Stimulated activated CD4-positive, alpha-beta T cell treated with anti-CD3 and anti-CD28 coated beads, Interleukin-1b, Interleukin-23, amount 100 ng/mL, for 4 hours (primary cell): Measurements from ENCODE around the gene RNF34.

Experiments used
- DNase-seq, 2 donors: peaks; one replicate each; pipeline ENCODE4 v3.0.0-alpha.2; 2020; ENCODE audit warnings: low read depth in 2 of 2

RNF34 gene

DNA sequence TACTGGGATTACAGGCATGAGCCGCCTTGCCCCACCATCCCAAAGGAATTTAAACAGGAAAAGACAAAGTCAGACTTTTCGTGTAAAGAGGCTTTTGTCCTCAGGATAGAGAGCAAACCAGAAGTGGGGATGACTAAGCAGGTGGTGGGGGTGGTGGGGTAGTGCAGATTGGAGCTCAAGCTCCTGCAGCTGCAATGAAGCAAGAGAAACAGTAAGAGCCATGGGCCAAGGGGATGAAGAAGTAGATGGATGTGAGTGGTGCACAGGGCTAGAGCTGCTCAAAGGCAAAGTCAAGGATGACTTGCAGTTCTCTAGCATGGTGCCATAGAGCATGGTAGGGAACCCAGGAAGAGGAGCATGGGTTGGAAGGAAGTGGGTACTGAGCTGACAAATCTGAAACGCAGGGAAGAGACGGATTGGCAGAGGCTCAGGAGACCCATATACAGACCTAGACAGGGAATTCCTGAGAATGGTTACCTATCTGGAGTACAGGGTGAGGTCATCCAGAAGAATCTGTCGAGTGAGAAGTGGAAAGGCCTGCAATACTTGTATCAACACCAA lies 11.4 kb upstream of the RNF34 start:
- DNase-seq: no peak

DNA sequence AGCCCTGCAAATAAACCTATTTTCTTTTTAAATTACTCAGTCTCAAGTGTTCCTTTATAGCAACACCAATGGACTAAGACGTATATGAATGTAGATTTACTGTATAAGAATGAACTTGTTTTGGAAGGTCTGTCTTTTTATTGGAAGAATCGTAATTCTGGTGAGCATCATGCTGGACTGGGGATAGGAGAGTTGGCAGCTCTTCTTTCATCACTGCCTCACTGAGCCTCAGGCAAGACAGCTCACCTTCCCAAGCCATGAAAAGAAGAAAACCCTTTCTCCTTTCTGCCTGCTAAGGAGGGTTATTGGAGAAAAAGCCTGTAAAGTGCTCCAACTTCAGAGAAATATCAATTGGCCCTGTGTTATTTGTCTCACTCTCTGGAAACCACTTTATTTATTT lies 9.1 kb upstream of the RNF34 start:
- no peak for DNase-seq

DNA sequence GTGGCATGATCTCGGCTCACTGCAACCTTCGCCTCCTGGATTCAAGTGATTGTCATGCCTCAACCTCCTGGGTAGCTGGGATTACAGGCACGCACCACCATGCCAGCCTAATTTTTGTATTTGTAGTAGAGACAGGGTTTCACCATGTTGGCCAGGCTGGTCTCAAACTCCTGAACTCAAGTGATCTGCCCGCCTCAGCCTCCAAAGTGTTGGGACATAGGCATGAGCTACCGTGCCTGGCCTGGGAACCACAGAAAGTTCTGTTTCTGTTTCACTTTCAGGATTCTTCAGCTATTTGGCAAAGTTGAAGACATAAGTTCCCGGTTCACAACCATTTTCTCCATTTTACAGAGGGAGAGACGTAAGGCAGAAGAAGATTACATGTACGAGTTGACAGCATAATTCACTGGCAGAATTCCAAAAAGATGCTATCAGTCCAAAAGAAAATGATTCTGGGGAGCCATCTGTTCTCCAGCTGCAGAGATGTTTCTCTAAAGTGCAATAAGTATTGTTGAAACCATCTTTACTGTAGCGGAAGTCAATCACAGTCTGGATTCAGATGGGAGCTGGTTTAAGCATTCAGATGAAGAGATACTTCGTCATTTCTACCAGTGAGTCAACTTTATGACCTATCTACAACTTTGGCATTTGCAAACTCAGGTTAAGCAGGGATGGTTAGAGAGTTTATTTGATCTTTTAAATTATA lies 8.1 kb upstream of the RNF34 start:
- DNase-seq: no peak

DNA sequence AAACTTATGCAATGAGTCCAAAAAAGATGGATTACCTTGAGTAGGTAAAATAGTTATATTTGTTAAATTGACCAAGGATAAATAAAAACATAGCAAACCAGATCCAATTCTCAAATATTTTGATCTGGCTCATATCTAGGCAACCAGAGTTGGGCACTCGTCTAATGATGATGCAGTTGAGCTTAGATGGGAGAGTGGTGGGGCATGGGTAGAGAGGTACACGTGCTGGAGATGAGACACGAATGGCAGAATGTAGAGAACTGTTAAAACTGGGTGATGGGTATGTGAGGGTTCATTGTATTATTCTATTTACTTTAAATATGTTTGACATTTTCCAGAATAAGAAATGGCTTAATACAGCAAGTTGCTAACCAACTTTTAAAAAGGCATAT lies 7.6 kb upstream of the RNF34 start:
- DNase-seq: no peak

DNA sequence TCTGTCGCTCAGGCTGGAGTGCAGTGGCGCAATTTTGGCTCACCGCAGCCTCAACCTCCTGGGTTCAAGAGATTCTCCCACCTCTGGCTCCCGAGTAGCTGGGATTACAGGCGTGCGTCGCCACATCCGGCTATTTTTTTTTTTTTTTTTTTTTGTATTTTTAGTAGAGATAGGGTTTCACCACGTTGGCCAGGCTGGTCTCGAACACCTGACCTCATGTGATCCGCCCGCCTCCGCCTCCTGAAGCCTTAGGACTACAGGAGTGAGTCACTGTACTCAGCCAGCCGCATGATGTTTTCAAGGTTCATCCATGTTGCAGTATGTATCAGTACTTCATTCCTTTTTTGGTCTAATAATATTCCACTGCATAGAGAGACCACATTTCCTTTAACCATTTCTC lies 2.4 kb upstream of the RNF34 start:
- DNase-seq: no peak

DNA sequence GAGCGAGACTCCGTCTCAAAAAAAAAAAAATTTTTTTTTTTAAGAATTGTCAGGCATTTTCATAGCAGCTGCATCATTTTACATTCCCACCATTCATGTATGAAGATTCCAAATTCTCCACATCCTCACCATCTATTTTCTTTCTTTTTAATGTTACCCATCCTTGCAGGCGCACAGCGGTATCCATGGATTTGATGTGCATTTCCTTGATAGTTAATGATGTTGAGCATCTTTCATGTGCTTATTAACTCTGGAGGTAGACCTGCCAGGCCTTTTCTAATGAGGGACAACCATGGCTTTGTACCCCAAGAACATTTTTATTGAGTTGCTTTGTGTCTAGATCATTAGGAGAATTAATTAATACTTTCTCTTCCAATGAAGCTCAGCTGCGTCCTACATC lies 1.6 kb upstream of the RNF34 start:
- DNase-seq: no peak

DNA sequence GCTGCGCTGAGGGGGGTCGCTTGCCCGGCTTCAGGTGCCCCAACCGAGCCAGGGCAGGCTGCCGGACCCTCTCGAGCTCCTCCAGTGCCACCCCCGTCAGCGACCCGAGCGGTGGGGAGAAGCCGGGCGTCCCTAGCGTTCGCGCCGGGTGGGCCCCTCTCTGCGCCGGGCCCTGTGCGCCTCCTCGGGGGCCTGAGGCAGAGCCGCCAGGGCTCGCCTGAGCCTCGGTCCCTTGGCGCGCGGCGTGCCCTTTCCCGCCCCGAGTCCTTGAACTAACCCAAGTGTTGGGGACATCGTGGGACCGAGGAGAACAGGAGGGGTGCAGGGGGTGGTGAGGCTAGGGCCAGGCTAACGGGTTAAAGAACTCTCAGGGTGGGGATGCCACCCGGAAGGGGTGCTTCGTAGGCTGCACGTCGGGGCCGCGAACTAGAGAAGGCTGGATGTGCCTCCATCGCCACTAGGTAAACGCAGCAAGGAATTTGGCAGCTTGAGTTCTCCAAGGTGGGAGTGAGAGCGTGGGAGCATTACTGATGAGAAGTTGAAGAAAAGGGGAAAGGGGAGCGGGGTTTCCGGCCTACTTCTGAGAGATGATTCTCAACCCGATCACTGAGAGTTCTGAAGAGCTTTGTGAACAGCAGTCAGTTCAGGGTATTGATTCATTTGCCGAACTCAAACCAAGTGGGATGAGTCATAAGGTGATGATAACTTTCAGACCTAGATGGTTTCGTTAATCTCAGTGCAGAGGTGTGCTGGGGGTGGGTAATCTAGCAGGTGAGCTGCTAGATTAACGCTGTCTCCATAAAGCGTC lies 618 bp downstream of the RNF34 start:
- DNase-seq: peak; percentile 47 to 56

DNA sequence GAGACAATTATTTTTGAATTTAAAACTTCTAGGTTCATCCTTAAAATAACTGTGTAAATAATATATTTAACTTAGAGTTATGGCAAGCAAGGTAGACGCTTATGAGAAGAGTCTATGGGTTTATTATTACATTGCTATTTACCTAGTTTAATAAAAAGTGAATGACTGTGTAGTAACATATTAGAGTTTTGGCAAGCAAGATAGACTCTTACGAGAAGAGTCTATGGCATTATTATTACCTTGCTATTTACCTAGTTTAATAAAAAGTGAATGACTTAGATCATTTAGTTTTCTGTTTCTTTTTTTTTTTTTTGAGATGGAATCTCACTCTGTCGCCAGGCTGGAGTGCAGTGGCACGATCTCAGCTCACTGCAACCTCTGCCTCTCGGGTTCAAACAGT lies 3.8 kb downstream of the RNF34 start:
- no peak for DNase-seq

DNA sequence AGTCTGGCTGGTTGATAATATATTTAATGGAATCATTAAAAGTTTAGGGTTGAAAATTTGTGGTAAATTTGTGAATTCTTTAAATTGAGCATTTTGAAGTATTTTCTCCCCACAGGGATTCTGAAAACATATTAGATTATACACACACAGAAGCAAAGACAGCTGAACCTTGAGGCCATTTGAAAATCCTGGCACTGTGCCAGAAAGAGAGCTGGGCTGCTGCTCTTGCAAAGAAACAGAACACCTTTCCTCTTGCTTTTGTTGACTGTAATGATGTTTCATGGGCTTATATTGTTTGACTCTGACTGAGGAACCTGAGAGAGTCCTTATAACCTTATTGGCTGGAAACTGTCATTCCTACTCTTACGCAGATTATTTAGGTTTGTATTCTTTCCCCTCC lies 4.8 kb downstream of the RNF34 start:
- no peak for DNase-seq

DNA sequence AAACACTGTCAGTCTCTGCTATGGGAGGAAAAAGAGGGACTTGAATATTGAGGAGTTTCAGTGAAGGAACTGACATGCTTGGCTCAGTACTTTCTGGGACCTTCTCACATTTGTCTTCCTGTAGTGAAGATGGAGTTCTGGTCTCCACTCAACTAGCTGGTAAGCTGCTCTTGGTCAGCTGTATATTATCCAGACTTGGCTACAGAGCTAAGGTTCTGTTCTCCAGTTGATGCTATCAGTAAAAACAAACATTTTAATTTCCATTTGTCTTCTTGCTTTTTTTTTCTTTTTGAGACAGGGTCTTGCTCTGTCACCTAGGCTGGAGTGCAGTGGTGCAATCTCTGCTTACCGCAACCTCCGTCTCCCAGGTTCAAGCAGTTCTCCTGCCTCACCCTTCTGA lies 5.3 kb downstream of the RNF34 start:
- no peak for DNase-seq

DNA sequence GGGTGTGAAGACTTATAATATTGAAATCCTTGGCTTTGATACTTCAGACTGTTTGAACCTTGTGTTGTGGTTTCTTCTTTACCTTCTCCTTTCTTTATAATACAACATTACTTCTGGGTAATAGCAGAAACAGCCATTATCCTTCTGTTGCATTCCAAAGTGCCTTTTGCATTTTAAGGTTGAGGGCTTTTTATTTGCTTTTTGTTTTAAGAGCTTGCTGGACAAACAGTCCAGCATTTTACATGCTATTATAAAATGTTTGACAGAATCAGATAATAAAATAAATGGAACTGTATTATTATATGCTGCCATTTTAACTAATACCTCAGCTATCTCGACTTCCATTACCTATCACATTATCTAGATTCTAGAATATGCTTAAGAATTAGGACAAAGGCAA lies 14.0 kb downstream of the RNF34 start:
- DNase-seq: no peak

DNA sequence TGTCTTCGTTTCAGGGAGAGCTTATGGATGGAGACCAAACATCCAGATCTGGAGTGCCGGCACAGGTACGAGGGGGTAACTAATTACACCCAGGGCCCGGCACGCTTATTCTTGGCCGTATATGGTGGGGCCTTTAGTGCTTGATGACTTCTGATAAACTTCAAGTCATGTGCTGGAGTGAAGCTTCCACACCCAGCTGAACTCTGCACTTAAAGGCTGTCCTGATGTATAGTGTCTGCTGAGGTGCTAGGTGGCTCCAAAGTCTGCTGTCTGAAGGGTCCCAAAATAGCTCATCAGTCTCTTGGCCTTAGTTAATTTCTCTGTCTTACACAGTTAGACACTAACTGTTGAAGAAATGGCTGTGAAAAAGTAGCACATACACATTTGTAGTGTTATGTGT lies 17.9 kb downstream of the RNF34 start:
- DNase-seq: no peak

DNA sequence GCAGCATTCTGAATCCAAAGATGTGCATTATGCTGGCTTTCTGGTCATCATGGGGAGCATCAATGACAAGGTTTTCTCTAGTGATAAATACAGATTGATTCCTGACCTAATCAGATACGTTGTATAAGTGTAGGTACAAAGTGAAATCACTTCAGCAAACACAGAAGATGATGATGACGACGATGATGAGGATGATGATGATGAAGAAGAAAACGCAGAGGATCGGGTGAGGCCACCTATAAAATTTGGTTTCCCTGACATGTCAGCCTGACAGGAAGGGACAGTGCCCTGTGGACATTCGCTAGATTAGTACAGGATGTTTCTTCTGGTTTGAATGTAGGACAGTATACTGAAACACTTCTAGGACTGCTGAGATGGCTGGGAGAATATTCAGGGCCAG lies 20.2 kb downstream of the RNF34 start:
- DNase-seq: no peak

DNA sequence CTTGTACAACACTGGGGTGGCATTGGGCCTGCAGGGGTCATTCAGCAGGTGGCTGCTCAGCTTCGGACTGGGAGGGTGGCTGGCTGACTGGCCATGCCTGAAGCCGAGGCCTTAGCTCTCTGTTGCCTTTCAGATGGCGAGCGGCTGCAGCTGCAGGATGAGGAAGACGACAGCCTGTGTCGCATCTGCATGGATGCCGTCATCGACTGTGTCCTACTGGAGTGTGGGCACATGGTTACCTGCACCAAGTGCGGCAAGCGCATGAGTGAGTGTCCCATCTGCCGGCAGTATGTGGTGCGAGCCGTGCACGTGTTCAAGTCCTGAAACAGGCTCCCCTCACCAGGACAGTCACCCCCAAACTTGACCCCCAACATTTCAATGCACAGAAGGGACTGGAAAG lies 23.3 kb downstream of the RNF34 start:
- DNase-seq: no peak

DNA sequence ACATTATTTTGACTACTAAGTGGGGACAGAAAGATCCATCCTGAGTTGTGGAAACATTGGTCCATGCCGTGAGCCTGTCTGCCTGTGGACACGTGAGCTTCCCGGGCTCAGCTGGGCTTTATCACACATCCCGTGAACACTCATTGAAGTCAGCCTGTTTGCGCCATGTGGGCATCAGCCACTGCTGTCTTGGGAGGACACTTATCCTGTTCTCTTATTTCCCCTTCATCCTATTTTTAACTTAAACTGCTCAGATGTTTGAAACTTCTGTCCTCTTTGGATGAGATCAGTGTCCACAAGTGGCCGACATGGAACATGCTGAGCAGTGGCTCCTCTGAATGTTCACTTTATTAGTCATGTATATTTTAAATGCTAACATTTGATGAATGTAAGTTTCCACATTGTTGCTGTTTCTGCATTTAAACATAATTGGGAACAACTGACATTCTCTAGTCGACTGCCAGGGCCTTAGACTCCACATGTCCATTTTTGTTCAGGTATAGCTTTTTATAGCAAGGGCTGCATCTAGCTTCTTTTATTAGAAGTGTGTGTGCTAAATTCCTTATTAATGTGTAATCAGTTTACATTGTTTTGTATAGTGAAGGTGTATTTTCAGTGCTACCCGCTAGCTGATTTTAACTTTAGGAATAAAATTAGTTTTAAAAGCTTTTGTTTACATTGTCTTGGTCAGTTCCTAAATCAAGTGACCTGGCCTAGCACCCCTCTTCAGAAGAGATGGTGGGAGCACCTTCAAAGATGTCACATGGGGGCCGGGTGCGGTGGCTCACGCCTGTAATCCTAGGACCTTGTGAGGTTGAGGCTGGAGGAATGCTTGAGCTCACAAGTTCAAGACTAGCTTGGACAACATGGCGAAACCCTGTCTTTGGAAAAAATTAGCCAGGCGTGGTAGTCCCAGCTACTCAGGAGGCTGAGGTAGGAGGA lies 24.0 kb downstream of the RNF34 start:
- no peak for DNase-seq

DNA sequence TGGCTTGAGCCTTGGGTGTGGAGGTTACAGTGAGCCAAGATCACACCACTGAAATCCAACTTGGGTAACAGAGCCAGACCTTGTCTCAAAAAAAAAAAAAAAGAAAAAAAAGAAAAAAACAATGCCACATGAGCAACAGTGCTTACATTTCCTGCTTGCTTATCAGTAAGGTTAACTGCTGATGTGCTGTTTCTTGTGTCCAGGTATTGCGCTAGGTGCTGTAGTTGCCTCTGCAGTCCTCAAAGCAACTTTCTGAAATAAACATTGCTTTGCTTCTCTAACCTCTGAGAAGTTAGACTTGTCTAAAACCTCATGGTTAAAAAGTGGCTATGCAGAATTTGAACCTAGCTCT lies 24.7 kb downstream of the RNF34 start:
- DNase-seq: no peak

DNA sequence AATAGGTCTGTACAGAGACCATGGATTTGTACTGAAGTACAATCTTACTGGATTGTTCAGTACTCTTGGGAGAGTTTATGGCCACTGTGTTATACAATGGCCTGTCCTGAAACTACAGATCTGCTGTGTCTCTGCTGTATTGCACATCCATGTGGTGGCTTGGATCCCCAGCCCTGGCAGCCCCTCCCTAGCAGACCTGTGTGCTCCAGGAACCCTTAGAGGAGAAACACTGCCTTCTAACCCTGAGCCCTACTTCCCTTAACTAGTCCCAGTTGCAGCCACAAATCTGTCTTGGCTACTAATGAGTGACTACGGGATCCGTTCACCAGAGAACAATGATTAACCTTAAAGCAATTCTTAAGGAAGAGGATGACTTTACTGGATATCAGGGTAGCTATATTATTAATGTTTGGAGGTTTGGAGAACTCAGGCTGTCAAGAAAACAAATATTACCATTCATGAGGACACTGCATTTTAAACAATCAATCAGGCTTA lies 27.7 kb downstream of the RNF34 start:
- no peak for DNase-seq

DNA sequence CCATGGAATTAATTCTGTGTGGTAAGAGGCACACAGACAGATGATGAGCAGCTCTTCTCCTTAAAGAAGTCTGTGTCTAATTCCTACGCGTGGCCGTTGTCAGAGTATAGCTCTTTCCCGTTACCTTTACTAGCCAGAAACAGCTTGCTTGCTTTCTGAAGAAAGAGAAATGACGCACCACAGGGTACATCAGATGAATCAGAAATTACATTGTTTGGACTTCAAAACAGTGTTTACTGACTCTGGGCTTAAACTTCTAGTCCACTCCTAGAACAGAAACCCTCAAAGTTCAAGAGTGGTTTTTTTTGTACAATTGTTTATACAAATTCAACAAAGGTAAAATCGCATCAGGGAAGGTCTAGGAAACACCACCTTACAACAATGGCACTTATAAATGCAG lies 29.0 kb downstream of the RNF34 start:
- DNase-seq: no peak

DNA sequence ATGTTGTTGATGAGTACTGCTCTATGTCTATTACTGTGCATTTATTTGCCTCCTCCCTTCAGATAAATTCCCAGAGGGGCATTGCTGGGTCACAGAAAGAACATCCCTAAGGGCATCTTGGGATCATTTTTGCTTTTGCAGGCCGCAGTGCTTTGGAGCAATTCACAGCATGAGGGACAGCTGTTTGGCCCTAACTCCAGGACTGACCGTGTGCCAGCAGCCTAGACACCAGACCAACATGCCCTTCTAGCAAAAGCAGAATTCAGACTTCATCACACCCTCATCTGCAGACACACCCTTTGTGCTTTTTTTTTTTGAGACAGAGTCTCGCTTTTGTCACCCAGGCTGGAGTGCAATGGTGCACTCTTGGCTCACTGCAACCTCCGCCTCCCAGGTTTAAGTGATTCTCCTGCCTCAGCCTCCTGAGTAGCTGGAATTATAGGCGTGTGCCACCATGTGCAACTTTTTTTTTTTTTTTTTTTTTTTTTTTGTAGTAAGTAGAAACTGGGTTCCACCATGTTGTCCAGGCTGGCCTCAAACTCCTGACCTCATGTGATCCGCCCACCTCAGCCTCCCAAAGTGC lies 31.0 kb downstream of the RNF34 start:
- DNase-seq: no peak

DNA sequence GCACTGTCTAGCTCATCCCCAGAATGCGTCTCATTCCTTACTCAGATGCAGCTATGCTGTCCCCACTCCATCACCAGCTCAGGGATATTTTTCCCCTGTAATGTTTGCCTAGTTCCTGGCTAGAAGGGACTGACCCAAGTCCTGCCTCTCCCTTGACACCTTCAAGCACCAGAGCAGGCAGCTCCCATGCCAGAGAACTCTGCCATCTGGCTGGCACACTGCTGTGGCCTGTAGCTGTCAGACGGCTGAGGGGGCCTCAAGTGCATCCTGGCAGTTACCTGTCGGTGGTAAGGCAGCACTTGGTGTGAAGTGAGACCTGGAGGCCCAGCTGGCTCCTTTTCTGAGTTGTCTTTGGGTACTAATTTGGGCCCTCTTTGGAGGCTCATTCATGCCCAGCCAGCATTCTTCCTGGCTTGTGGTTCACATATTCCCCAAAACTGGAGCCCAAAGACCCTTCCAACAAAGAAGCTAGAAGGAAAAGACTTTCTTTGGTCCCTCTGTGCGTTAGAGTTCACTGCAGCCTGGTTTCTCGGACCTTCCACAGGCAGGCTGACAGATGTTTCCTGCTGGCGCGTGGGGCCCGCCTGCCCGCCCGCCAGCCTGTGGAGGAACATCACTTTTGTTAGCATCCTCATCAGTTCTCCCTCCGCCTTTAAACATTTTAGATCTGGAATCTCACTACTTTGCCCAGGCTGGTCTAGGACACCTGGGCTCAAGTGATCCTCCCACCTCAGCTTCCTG lies 33.0 kb downstream of the RNF34 start:
- no peak for DNase-seq

DNA sequence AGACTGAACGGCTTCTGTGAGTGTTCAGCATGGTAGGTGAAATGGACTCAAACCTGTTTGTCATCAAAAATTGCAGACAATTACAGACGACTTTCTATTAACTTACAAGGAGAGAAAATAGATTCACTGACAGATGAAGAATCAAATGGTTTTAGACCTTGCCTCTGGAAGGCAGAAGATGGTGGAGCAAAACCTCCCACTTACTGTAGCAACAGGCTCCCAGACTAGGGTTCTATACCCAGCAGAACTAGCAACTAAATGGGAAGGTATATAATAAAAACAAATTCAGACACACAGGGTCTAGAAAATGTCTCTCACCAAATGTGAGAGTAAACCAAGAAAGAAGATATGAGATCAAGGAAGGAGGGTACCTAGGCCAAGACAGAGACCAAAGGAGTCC lies 36.8 kb downstream of the RNF34 start:
- DNase-seq: no peak
